Measurements from ENCODE around the gene FER1L5. TPM values are rescaled to one million over a fixed set of nuclear protein-coding genes. Genes with fewer than 3 reads are reported as not detected.

Gene FER1L5
- total RNA-seq, result under 1 TPM in 1 of 4 donors, not detected in 3; under 0.01 TPM

- intact Hi-C loops (cut with DNase I), result no loop called here
- H3K9me3 ChIP-seq, result no peaks in the 10 kb centered on the region
- peaks cover 5 to 6% (median 5%) of the 10 kb centered on the region in 4 donors for H3K4me1 ChIP-seq
- H3K4me3 ChIP-seq, result peak within 1 kb of the TSS; percentile 11 to 34 (median 26)
- H3K36me3 ChIP-seq, result no peaks in the 10 kb centered on the region
- H3K27me3 ChIP-seq, result no peaks in the 10 kb centered on the region
- H3K27ac ChIP-seq (replicated peaks in 1 of 4), result peak within 1 kb of the TSS in 1 of 4 donors; percentile 54
- no peak for DNase-seq (ENCODE audit: extremely low spot score)
- TF ChIP-seq CTCF (IDR thresholded peaks at IDR 0.05) (no peak), POLR2AphosphoS5 (IDR thresholded peaks at IDR 0.05) (no peak), POLR2A (IDR thresholded peaks at IDR 0.05; ENCODE audit: low read depth) (no peak), EP300 (IDR thresholded peaks at IDR 0.05) (no peak)
- 40% methylated on average over 10 of the region's 10 CpGs for WGBS
Measured at GRCh38 chr2:96642564-96643360, at the start of gene FER1L5. Gene FER1L5, plus strand, starts transcription at chr2:96642764. Its CDS starts 73 bp downstream, at chr2:96642837.

- intact Hi-C loops (cut with DNase I), result no loop called here
- Histone ChIP-seq H3K4me3 (no peak overlapping the region), H3K27ac (replicated peaks in 1 of 4) (no peak overlapping the region), H3K9me3 (no peaks in the 10 kb centered on the region), H3K4me1 (peaks cover 0 to 5% (median 0%) of the 10 kb centered on the region in 4 donors), H3K36me3 (peaks cover 32 to 83% (median 67%) of the 10 kb centered on the region in 4 donors), H3K27me3 (no peaks in the 10 kb centered on the region)
- TF ChIP-seq CTCF (IDR thresholded peaks at IDR 0.05) (no peak), EP300 (IDR thresholded peaks at IDR 0.05) (no peak), POLR2A (IDR thresholded peaks at IDR 0.05; ENCODE audit: low read depth) (no peak)
- WGBS, result 80% methylated on average over 3 of the region's 3 CpGs
- no peak for DNase-seq (ENCODE audit: extremely low spot score)
Measured at GRCh38 chr2:96594282-96594681, 48.3 kb upstream of the FER1L5 start.

GRCh38 chr2:96594691-96595152, 47.8 kb upstream of the FER1L5 start:
- intact Hi-C loops (cut with DNase I), result no loop called here
- no peak for DNase-seq (ENCODE audit: extremely low spot score)
- no peak for TF ChIP-seq CTCF (IDR thresholded peaks at IDR 0.05)
- TF ChIP-seq POLR2AphosphoS5 (IDR thresholded peaks at IDR 0.05), result no peak
- no peak for TF ChIP-seq EP300 (IDR thresholded peaks at IDR 0.05)
- no peak for TF ChIP-seq POLR2A (IDR thresholded peaks at IDR 0.05; ENCODE audit: low read depth)
- no peaks in the 10 kb centered on the region for H3K27me3 ChIP-seq
- peaks cover 0 to 6% (median 0%) of the 10 kb centered on the region in 4 donors for H3K4me1 ChIP-seq
- WGBS, result 89% methylated on average over 3 of the region's 5 CpGs
- peaks cover 32 to 86% (median 70%) of the 10 kb centered on the region in 4 donors for H3K36me3 ChIP-seq
- no peak overlapping the region for H3K4me3 ChIP-seq
- no peak overlapping the region for H3K27ac ChIP-seq (replicated peaks in 1 of 4)
- H3K9me3 ChIP-seq, result no peaks in the 10 kb centered on the region

GRCh38 chr2:96596596-96596995, 46.0 kb upstream of the FER1L5 start:
- no peaks in the 10 kb centered on the region for H3K27me3 ChIP-seq
- no peaks in the 10 kb centered on the region for H3K9me3 ChIP-seq
- H3K4me3 ChIP-seq, result no peak overlapping the region
- no peak for DNase-seq (ENCODE audit: extremely low spot score)
- peaks cover 0 to 6% (median under 1%) of the 10 kb centered on the region in 4 donors for H3K4me1 ChIP-seq
- no peak overlapping the region for H3K27ac ChIP-seq (replicated peaks in 1 of 4)
- H3K36me3 ChIP-seq, result peaks cover 49 to 99% (median 87%) of the 10 kb centered on the region in 4 donors
- intact Hi-C loops (cut with DNase I), result no loop called here
- TF ChIP-seq POLR2AphosphoS5 (IDR thresholded peaks at IDR 0.05) (no peak), CTCF (IDR thresholded peaks at IDR 0.05) (no peak), EP300 (IDR thresholded peaks at IDR 0.05) (no peak), POLR2A (IDR thresholded peaks at IDR 0.05; ENCODE audit: low read depth) (no peak)

All from esophagus muscularis mucosa (tissue), 4 donors.